ENCODE results near the gene WNT10A.

WNT10A gene

DNA sequence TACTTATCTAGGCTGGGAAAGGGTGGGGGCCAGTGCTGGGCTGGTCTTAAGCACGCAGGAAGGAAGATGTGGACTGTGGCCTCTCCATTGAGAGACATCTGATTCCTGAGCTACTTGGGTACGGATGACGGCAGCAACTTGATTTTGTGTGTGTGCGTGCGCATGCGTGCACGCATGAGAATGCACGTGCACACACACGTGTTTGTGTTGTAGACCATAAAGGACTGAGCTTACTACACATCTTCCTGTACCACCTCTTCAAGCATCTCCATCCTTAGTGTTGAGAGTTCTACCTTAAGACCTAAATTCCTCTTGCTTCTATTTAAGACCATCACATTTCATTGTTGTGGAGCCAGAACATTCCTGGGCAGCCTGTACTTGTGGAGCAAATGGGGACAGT lies 11.6 kb upstream of the WNT10A start:
- no peak for TF ChIP-seq CTCF (IDR thresholded peaks at IDR 0.05)

- no peak for TF ChIP-seq CTCF (IDR thresholded peaks at IDR 0.05)
Measured at GRCh38 chr2:218870984-218871344, 9.7 kb upstream of the WNT10A start.

GRCh38 chr2:218871345-218872302 lies 9.0 kb upstream of the WNT10A start:
- TF ChIP-seq CTCF (IDR thresholded peaks at IDR 0.05): no peak

DNA sequence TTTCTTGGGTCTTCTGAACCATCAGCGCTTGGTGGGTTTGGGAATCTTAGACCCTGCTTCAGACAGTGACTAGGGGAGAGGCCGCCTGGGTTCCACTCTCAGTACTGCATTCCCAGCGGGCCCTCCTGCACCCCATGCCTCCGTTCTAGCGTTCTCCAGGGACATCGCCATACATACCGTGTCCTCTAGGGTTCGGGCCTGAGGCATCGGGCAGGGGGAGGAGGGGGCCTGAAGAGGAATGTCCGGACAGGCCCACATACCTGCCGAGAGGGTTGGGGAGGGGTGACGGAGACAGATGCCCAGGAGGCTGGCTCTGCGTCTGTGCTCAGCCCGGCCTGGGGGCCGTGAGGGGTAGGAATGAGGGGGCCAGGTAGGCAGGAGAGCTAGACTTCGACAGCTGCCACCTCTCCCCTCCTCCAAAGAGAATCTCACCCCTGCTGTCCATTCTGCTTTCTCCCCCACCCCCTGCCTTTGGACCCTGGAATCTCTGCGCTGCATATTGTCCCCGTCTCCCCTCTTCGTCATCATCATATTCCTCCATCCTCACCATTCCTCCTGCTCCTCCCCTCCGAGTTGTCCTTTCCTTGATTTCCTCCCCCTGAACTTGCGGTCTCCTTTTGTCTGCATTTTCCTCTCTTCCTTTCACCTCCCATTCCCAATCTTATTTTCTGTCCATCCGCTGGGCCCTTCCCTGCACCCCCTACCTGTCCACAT lies 7.8 kb upstream of the WNT10A start:
- TF ChIP-seq CTCF (IDR thresholded peaks at IDR 0.05): no peak

GRCh38 chr2:218873359-218874194 lies 7.1 kb upstream of the WNT10A start:
- no peak for TF ChIP-seq CTCF (IDR thresholded peaks at IDR 0.05)

- TF ChIP-seq CTCF (IDR thresholded peaks at IDR 0.05): no peak
Measured at GRCh38 chr2:218875692-218876246, 4.9 kb upstream of the WNT10A start.

Data from LNCAP (cell line).